ENCODE results near the gene PRR36.

Gene PRR36

DNA sequence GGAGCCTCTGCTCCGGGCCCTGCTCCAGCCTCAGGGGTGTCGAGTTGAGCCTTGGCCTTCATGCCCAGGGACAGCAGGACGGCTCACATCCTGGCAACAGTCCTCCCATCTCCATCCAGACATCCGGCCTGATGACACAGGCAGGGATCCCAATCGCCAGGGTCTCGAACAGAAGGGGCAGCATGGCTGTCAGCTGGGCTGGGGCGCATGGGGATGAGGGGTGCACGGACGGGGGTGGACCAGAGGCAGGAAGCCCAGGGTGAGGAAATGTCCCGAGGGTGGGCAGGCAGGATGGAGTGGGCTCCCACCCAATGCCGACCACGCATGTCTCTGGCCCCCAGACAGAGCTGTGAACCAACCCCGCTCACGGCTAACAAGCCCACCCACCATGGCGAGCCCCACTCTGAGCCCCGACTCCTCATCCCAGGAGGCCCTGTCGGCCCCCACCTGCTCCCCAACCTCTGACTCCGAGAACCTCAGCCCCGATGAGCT, 28.0 kb downstream of the PRR36 start:
- DNase-seq (ENCODE audit: low read depth in 2 of 2) = no peak

DNA sequence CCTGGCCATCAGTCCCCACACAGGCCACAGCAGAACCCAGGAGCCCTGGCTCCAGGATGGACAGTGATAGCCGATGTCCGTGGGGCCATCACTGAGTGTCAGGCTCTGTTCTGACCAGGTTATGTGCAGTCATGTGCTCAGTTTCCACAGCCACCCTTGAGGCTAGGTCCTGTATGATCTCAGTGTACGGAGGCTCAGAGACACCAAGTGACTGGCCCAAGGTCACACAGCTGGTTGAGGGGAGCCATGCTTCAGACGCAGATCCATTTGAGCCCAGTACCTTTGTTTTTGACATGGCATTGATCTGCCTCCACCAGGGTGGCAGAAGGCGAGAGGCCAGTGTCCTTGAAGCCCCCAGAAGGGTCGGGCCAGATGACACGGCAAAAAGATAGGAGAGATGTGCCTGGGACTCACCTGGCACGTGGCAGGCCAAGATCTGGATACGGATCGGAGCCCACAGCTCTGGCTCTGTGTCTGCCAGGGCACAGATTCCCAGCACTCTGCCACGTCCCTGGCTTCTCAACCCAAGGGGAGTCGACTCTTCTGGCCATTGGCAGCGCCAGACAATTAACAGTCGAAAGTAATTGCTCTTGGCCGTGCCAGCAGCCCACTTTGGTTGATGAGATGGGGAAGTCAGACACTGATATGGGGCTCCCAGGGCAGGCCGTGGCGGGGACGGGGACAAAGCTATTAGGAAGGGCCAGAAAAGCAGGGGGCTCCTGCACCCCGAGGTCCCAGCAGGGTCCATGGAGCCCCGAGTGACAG, 28.6 kb downstream of the PRR36 start:
- no peak for DNase-seq (ENCODE audit: low read depth in 2 of 2)

DNA sequence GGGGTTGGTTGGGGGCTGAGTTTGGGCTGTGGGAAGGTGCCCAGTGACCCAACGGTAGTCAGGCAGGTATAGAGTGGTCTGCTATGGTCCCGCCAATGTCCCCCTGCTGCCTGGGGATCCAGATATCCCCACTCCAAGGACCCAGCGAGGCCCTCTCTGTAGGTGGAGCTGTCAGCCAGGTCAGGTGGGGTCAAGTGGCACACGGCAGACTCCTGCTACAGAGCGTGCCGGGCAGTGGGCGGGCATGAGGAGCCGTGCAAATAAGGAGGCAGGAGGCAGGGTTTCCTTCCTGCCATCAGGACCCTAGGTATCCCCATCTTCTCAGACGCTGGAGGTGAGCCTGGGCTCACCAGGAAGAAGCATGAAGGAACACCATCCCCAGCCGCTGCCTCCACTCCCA, 29.2 kb downstream of the PRR36 start:
- no peak for DNase-seq (ENCODE audit: low read depth in 2 of 2)

- no peak for DNase-seq (ENCODE audit: low read depth in 2 of 2)
These were observed 29.8 kb downstream of the PRR36 start for GRCh38 chr19:7844405-7844804.

DNA sequence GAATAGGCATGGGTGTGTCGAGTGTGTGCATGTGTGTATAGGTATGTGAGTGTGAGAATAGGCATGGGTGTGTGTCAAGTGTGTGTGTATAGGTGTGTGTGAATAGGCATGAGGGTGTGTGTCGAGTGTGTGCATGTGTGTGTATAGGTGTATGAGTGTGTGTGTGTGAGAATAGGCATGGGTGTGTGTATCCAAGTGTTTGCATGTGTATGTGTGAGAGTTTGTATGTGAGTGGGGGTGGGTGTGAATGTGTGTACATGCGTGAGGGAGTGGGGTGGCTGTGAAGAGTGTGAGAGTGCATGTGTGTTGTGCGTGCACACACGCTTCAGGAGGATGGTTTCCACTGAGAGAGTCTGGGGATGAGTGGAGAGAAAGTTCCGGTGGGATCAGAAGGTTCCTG, 30.7 kb downstream of the PRR36 start:
- no peak for DNase-seq (ENCODE audit: low read depth in 2 of 2)

GRCh38 chr19:7842661-7843294, 31.4 kb downstream of the PRR36 start:
- no peak for DNase-seq (ENCODE audit: low read depth in 2 of 2)

DNA sequence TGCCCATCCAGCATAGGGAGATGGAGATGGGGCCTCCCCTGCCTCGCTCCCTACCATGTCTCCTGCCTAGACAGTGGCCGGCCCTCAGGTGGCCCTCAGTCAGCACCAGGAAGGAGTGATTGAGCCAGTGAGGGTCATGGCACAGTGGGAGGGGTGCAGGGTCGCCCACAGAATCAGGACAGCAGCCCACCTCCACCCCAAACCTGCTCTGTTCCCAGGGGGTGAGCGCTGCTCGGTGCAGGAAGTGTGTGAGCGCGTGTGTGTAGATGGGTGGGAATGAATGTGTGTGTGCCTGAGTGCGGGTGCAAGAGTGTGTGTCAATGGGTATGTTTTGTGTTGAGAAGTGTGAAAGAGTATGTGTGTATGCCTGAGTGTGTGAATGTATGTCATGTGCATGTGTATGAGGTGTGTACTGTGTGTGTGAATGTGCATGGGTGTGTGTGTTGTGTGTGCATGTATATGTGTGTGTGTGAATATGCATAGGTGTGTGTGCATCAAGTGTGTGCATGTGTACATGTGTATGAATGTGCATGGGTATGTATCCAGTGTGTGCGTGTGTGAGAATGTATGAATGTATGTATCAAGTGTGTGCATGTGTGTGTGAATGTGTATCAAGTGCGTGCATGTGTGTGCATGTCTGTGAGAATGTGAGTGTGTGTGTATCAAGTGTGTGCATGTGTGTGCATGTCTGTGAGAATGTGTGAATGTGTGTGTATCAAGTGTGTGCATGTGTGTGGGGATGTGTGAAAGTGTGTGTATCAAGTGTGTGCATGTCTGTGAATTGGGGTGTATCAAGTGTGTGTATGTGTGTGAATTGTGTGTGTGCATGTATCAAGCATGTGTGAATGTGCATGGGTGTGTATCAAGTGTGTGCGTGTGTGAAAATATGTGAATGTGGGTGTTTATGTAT, 32.2 kb downstream of the PRR36 start:
- DNase-seq (ENCODE audit: low read depth in 2 of 2) = no peak

GRCh38 chr19:7840629-7841028, 33.6 kb downstream of the PRR36 start:
- DNase-seq (ENCODE audit: low read depth in 2 of 2) = no peak

DNA sequence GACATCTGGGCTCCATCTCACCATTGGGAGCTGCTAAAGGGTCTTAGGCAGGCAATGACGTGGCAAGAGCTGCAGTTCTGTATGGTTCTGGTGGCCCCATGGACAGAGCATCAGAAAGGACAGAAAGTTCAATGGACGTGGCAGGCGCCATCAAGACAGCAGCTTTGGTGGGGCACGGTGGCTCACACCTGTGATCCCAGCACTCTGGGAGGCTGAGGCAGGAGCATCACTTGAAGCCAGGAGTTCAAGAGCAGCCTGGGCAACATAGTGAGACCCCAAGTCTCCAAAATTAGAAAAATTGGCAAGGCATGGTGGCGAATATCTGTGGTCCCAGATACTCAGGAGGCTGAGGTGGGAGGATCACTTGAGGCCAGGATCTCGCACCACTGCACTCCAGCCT, 34.7 kb downstream of the PRR36 start:
- DNase-seq (ENCODE audit: low read depth in 2 of 2) = no peak

DNA sequence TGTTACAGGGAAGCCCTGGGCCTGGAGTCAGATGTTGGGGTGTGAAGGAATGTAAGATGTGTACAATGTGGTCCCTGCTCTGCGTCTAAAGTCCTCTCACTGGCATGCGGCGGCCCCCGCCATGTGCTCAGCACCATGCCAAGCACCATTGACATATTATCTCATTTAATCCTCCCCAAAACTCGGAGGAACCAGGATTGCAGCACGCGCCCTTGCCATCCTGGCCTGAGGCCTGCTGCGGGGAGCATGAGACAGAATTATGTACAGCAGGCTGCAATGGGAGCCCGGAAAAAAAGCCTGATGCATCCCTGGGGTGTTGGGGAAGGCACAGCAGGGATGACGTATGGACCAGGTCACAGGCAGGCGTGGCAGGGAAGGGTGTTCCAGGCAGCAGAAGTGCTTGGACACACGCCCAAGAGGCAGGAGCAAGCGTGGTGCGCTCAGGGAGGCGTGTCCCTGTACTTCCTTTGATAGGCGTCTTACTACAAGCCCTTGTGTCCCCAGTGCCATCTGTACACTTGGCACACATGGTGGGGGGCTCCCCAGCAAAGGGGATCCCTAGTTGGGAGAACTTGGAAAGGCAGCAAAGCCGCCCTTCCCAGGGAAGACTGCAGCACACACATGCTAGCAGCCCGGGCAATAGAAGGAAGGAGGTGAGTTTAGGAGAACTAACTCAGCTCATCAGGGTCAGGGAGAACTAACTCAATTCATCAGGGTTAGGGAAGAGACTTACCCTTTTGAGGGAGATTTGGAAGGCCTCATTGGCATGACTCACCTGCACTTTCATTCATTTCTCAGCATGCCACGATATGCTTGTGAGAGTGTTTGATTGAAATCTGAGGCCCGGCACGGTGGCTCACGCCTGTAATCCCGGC, 40.7 kb downstream of the PRR36 start:
- DNase-seq (ENCODE audit: low read depth in 2 of 2) = no peak

DNA sequence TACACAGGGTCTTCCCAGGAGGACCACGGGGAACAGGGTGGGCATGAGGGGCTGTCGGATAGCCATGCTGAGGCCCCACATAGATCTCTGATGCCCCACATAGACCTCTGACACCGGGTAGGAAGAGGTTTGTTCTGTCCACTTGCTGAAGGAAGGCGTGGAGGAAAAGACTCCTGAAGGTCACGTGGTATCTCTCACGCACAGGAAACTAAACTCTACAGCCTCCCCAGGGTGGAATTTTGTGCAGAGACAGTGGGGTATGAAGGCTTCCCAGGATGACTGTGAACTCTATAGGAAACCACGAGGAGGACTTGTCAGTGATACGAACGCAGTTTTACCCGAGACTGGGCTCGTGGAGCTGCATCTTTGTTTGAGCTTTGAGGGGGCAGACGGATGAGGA, 41.4 kb downstream of the PRR36 start:
- DNase-seq (ENCODE audit: low read depth in 2 of 2) = no peak

GRCh38 chr19:7832009-7832408, 42.2 kb downstream of the PRR36 start:
- DNase-seq (ENCODE audit: low read depth in 2 of 2) = no peak

GRCh38 chr19:7831452-7831851, 42.7 kb downstream of the PRR36 start:
- no peak for DNase-seq (ENCODE audit: low read depth in 2 of 2)

DNA sequence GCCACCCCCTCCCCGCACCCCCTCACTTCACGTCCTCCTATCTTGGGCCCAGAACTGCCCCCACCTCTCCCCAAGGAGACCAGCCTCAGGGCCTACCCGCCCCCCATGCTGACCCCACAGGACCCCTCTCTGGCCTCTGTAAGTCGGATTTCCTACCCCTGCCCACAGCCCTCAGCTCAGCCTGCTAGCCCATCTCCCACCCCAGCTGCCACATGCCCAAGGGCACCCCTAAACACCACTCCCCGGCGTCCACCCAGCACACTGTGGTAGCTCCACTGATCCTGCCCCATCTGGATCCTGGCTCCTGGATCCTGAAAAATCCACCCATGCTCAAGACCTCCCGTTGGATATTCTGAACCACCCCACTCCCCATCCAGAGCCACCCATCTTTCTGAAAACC, 43.4 kb downstream of the PRR36 start:
- no peak for DNase-seq (ENCODE audit: low read depth in 2 of 2)

- no peak for DNase-seq (ENCODE audit: low read depth in 2 of 2)
These were observed 43.9 kb downstream of the PRR36 start for GRCh38 chr19:7830272-7830771.

DNA sequence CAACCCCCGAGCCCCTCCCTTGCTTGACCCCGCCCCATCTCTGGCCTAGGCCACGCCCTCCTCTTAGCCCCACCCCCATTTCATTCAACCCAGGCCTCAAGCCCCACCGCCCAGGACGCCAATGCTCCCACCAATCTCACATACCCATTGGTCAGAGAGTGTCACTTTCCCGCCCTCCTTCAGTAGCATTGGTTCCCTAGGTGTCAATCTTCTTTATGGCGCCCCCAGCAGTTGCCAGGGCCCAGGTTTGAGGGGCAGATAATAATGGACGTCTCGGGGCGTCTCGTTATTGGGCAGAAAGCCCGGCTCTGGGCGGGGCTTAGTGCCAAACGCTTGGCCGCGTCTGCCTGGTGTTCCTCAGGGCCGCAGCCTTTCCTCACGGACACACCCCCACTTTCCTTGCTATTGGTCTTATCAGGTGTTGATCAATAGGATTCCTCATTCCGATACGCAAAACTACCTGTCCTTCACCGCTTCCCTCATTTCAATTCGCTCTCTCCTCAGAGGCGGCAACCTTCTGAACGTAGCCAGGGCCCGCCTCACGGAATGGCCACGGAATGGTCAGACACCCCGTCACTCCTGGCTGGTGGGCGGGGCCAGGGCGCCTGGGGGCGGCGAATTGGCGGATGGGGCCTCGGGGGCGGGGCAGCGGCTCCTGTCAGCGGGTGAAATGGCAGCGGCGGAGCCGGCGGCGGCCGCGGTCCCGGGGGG, 44.5 kb downstream of the PRR36 start, which contains the start of gene EVI5L:
TSS of gene EVI5L (plus strand) at position 658 of the 711 bp plus-strand sequence. CDS start 16,325 bp downstream, outside the sequence.
- peak; percentile 98 to 99 for DNase-seq (ENCODE audit: low read depth in 2 of 2)

DNA sequence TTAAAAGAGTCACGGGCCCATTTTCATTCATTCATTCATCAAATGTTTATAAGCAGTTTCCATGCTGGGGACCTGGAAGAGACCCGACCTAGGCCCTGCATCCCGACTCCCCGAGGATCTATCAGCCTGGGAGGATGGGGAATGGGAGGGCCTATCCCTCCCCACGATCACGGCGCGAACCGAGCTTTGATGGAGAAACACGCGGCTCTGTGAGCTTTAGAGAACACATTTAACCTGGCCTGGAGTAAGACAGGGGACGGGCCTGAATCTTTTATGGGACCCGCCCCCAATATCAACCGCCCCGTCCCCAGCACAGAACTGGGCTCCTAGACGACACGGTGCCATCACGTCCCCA, 45.0 kb downstream of the PRR36 start:
- no peak for DNase-seq (ENCODE audit: low read depth in 2 of 2)

DNA sequence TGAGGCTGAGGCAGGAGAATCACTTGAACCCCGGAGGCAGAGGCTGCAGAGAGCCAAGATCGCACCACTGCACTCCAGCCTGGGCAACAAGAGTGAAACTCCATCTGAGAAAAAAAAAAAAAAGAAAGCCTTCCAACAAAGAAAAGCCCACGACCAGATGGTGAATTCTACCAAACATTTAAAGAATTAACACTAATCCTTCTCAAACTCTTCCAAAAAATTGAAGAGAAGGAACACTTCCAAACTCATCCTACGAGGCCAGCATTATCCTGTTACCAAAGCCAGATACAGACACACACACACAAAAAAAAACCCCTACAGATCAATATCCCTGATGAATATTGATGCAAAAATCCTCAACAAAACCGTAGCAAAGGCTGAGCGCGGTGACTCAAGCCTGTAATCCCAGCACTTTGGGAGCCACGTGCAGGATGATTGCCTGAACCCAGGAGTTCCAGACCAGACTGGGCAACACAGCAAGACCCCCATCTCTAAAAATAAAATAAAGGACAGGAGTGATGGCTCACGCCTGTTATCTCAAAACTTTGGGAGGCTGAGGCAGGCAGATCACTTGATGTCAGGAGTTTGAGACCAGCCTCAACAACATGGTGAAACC, 50.4 kb downstream of the PRR36 start:
- no peak for DNase-seq (ENCODE audit: low read depth in 2 of 2)

GRCh38 chr19:7822910-7823515, 51.2 kb downstream of the PRR36 start:
- DNase-seq (ENCODE audit: low read depth in 2 of 2) = no peak

GRCh38 chr19:7820588-7820987, 53.6 kb downstream of the PRR36 start:
- DNase-seq (ENCODE audit: low read depth in 2 of 2) = no peak
